ENCODE results near the gene HPGDS.

Gene HPGDS

DNA sequence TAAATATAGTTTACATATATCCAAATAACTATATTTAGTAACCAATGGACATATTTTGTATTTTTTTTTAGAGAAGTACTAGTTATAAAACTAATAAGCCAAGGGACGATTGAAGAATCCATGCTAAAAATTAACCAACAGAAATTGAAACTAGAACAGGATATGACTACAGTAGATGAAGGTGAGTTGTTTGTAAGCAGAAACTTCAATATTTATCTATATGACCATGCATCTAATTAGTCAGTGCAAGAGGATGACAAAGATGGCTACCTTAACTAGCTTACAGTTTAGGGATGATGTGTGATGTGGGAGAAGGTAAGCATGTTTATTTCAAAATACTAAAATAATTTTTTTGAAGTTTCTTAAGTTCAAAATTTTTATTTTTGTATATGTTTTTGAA, 57.7 kb downstream of the HPGDS start:
- TF ChIP-seq, protein P1, sequence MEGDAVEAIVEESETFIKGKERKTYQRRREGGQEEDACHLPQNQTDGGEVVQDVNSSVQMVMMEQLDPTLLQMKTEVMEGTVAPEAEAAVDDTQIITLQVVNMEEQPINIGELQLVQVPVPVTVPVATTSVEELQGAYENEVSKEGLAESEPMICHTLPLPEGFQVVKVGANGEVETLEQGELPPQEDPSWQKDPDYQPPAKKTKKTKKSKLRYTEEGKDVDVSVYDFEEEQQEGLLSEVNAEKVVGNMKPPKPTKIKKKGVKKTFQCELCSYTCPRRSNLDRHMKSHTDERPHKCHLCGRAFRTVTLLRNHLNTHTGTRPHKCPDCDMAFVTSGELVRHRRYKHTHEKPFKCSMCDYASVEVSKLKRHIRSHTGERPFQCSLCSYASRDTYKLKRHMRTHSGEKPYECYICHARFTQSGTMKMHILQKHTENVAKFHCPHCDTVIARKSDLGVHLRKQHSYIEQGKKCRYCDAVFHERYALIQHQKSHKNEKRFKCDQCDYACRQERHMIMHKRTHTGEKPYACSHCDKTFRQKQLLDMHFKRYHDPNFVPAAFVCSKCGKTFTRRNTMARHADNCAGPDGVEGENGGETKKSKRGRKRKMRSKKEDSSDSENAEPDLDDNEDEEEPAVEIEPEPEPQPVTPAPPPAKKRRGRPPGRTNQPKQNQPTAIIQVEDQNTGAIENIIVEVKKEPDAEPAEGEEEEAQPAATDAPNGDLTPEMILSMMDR (IDR thresholded peaks at IDR 0.05; ENCODE audit: low read length, missing control alignments) = no peak
- H3K4me3 ChIP-seq (replicated peaks; ENCODE audit: low read depth, low read length) = no peak overlapping the region
- no peak for DNase-seq (ENCODE audit: low read depth)

DNA sequence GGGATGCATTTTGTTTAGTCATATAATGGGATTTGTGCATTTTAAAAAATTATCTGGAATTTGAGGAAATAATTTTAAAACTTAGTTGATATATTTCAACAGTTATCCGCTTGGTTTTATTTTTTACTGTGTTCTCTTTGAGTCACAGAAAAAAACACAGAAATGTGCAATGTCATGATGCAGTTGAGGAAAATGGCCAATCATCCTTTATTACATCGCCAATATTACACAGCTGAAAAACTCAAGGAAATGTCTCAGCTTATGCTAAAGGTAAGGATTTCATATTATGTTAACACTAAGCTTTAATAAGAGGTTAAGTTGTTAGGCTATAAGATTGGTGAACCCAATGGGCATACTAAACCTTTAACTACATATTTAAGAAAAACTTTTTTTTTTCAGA, 63.9 kb downstream of the HPGDS start:
- DNase-seq (ENCODE audit: low read depth) = no peak
- H3K4me3 ChIP-seq (replicated peaks; ENCODE audit: low read depth, low read length) = no peak overlapping the region
- TF ChIP-seq, protein P1 (IDR thresholded peaks at IDR 0.05; ENCODE audit: low read length, missing control alignments) = no peak

DNA sequence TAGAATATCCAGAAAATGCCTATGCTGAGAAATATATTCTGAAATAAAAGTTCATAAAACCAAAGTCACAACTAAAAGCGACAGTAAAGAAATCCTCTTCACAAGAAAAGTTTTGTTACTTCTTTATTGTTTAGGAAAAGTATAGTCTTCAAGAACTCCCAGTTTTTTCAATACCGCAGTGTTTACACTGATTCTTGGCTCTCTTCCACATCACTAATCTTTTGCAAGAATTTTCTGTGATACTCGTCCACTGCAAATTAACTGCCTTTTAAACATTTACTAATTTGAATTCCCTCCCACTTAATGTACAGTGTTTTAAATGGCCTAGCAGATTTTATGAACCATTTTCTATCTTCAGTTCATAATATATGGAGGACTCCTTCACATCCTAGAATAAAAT, 65.1 kb downstream of the HPGDS start:
- TF ChIP-seq, protein P1 (IDR thresholded peaks at IDR 0.05; ENCODE audit: low read length, missing control alignments) = no peak
- DNase-seq (ENCODE audit: low read depth) = no peak
- H3K4me3 ChIP-seq (replicated peaks; ENCODE audit: low read depth, low read length) = no peak overlapping the region

DNA sequence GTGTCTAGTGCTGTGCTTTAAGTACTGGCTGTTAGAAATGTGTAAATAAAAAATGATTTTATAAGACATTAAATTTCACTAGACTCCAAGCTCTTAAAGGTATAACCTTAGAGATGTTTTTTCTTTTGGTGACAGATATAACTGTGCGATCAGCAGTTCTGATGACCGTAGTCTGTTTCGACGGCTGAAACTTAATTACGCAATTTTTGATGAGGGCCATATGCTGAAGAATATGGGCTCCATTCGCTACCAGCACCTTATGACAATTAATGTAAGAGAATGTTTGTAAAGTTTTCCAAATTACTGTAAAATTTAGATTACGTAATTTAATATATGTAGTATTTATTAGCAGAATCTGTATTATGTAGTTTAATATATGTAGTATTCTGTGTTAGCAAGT, 66.4 kb downstream of the HPGDS start:
- H3K4me3 ChIP-seq (replicated peaks; ENCODE audit: low read depth, low read length) = no peak overlapping the region
- TF ChIP-seq, protein P1 (IDR thresholded peaks at IDR 0.05; ENCODE audit: low read length, missing control alignments) = no peak
- DNase-seq (ENCODE audit: low read depth) = no peak

DNA sequence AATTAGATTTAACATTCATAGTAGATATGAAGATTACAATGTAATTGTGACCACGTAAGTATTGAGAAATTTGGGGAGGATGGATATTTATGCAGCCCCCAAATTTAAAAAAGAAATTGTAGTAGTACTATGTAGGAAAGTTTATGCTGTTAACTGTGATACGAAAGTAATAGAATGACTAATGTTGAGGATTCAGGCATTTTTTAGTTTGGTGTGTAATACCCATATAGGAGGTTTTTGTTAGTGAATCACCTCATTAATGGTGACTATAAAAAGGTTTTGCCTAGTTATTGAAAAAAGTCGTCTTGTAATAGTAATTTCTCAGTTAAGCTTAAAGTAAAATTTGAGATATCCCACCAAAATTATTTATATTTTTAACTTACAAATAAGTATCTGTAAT, 67.7 kb downstream of the HPGDS start:
- H3K4me3 ChIP-seq (replicated peaks; ENCODE audit: low read depth, low read length) = no peak overlapping the region
- TF ChIP-seq, protein P1 (IDR thresholded peaks at IDR 0.05; ENCODE audit: low read length, missing control alignments) = no peak
- no peak for DNase-seq (ENCODE audit: low read depth)

DNA sequence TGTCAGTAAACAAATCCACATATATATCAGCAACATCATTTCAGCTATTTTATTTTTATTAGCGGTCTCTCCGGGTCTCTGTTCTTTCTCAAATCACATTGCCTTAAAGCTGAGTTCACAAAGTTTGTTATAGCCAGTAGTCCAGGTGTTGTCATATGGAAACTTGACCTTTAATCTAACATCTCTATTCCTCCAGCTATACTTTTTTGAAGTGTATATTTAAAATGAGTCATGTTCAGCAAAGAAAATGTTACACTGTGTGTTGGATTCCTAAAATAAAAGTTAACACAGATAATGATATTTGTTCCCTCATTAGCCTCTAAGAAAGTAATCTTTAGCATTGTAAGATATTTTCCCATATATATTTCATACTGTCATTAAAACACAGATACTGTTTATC, 71.4 kb downstream of the HPGDS start:
- H3K4me3 ChIP-seq (replicated peaks; ENCODE audit: low read depth, low read length) = no peak overlapping the region
- TF ChIP-seq, protein P1 (IDR thresholded peaks at IDR 0.05; ENCODE audit: low read length, missing control alignments) = no peak
- no peak for DNase-seq (ENCODE audit: low read depth)

DNA sequence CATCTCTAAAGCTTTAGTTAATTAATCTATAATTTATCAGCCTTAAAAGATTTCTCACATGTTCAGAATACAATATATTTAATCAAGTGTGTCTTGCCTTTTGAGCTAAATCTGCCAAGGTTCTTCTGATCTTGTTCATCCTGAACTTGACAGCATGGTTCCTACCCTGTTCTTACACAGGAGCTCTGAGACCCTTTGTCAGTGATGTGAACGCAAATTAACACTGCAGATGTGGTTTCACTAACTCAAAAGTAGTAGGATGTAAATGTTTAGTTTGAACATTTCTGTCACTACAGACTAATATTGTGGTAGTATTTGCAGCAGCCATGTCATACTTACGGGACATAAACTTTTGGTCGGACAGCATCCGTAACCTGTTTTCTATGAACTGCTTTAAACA, 75.6 kb downstream of the HPGDS start:
- TF ChIP-seq, protein P1 (IDR thresholded peaks at IDR 0.05; ENCODE audit: low read length, missing control alignments) = no peak
- DNase-seq (ENCODE audit: low read depth) = no peak
- H3K4me3 ChIP-seq (replicated peaks; ENCODE audit: low read depth, low read length) = no peak overlapping the region

Data from fibroblast of pulmonary artery (primary cell).